T-cell (primary cell): ENCODE results near the gene CPSF4. TPM values are rescaled to one million over a fixed set of nuclear protein-coding genes. Genes with fewer than 3 reads are reported as not detected.

Experiments
- ATAC-seq, 4 experiments: fragments of 200-7000 bp in 3 of 4; fragments of 150-1000 bp in 1 of 4; cut with Tn5 transposase; replicated peaks in 1 of 4; 1 replicate in 3 of 4; 2 replicates in 1 of 4; pipeline ENCODE4 v1.10.0; 2021; ENCODE audit warnings: moderate library complexity in 3 of 4, mild to moderate bottlenecking in 2 of 4, moderate number of reproducible peaks in 1 of 4
- CTCF ChIA-PET, 2 donors: fragments of 300-600 bp; sonication (Branson Sonifier 250); formaldehyde crosslinking; loops; one replicate each; lab custom pipeline; 2022; ENCODE audit warnings: antibody characterized with exemption in 2 of 2; lab: Charles Lee
- POLR2A ChIA-PET, 2 donors: fragments of 300-600 bp; sonication (Branson Sonifier 250); formaldehyde crosslinking; loops; one replicate each; lab custom pipeline; 2022; ENCODE audit warnings: antibody characterized with exemption in 2 of 2; lab: Charles Lee
- DNase-seq, 35 experiments: peaks; one replicate each; pipeline versions ENCODE4 v3.0.0 to v3.0.0-alpha.2; 2013 to 2023
- H3K27ac ChIP-seq: one replicate; pipeline ENCODE4 v1.5.1; 2013; ENCODE audit warnings: low read length
- H3K27me3 ChIP-seq, 2 experiments: replicated peaks in 1 of 2; 1 replicate in 1 of 2; 2 replicates in 1 of 2; pipeline versions ENCODE4 v1.6.1 to v1.7.0; 2013; ENCODE audit warnings: low read length in 1 of 2, mixed read lengths in 1 of 2; ENCODE audit not compliant: control insufficient read depth in 2 of 2, insufficient read depth in 2 of 2; ENCODE audit errors: extremely low read depth in 1 of 2
- H3K36me3 ChIP-seq, 2 donors: 1 replicate in 1 of 2; 2 replicates in 1 of 2; pipeline versions ENCODE4 v1.6.1 to v1.7.0; 2013; ENCODE audit warnings: low read length in 1 of 2; ENCODE audit not compliant: control insufficient read depth in 2 of 2, insufficient read depth in 1 of 2; ENCODE audit errors: extremely low read depth in 1 of 2
- H3K4me1 ChIP-seq, 2 experiments: 1 replicate in 1 of 2; 2 replicates in 1 of 2; pipeline versions ENCODE4 v1.6.1 to v1.7.0; 2013; ENCODE audit warnings: low read length in 2 of 2, mixed read lengths in 1 of 2; ENCODE audit not compliant: insufficient read depth in 2 of 2, control insufficient read depth in 1 of 2; ENCODE audit errors: extremely low read depth in 1 of 2
- H3K4me3 ChIP-seq, 2 donors: 1 replicate in 1 of 2; 2 replicates in 1 of 2; pipeline versions ENCODE4 v1.5.1 to v1.7.0; 2013; ENCODE audit warnings: mild to moderate bottlenecking in 2 of 2, low read length in 1 of 2, moderate library complexity in 1 of 2; ENCODE audit not compliant: control insufficient read depth in 1 of 2; ENCODE audit errors: extremely low read depth in 1 of 2
- H3K9me3 ChIP-seq: 2 replicates; pipeline ENCODE4 v1.7.0; 2013
- H3K27ac Mint-ChIP-seq, 2 donors: one replicate each; pipeline ENCODE4 v1.8.0; 2020 to 2021; ENCODE audit warnings: mild to moderate bottlenecking in 2 of 2, mixed read lengths in 2 of 2
- H3K27me3 Mint-ChIP-seq, 2 donors: one replicate each; pipeline ENCODE4 v1.8.0; 2021 to 2022; ENCODE audit warnings: mixed read lengths in 2 of 2
- H3K36me3 Mint-ChIP-seq: one replicate; pipeline ENCODE4 v1.8.0; 2021; ENCODE audit warnings: mixed read lengths
- H3K4me1 Mint-ChIP-seq, 3 donors: one replicate each; pipeline ENCODE4 v1.8.0; 2020 to 2022; ENCODE audit warnings: mixed read lengths in 3 of 3, mild to moderate bottlenecking in 1 of 3
- H3K4me3 Mint-ChIP-seq, 3 donors: one replicate each; pipeline ENCODE4 v1.8.0; 2020 to 2022; ENCODE audit warnings: mild to moderate bottlenecking in 3 of 3, mixed read lengths in 3 of 3, moderate library complexity in 3 of 3
- H3K9me3 Mint-ChIP-seq, 3 donors: one replicate each; pipeline ENCODE4 v1.8.0; 2020 to 2022; ENCODE audit warnings: mixed read lengths in 3 of 3
- WGBS: methylation state at CpG from one replicate; pipeline ENCODE4 v1.1.5; 2013; ENCODE audit warnings: missing lambda C conversion rate; ENCODE audit not compliant: insufficient coverage; 5-methylcytosine and 5-hydroxymethylcytosine counted together
- total RNA-seq, 35 experiments: library from RNA in 6 of 35; stranded (reverse) in 6 of 35; fragments of 120-200 nt in 1 of 35; gene quantifications; one replicate each; pipeline versions ENCODE4 v1.2.1 to v1.2.4 and lab custom pipeline; 2013 to 2026

Gene CPSF4
- 10 to 100 TPM; 44.4 to 58.1 (median 52.3) TPM for total RNA-seq
- total RNA-seq (2013), result 30.6 TPM
- total RNA-seq (lab: John Stamatoyannopoulos, UW), result 23.4 to 73.7 (median 43.3) reads per million in 29 experiments

DNA sequence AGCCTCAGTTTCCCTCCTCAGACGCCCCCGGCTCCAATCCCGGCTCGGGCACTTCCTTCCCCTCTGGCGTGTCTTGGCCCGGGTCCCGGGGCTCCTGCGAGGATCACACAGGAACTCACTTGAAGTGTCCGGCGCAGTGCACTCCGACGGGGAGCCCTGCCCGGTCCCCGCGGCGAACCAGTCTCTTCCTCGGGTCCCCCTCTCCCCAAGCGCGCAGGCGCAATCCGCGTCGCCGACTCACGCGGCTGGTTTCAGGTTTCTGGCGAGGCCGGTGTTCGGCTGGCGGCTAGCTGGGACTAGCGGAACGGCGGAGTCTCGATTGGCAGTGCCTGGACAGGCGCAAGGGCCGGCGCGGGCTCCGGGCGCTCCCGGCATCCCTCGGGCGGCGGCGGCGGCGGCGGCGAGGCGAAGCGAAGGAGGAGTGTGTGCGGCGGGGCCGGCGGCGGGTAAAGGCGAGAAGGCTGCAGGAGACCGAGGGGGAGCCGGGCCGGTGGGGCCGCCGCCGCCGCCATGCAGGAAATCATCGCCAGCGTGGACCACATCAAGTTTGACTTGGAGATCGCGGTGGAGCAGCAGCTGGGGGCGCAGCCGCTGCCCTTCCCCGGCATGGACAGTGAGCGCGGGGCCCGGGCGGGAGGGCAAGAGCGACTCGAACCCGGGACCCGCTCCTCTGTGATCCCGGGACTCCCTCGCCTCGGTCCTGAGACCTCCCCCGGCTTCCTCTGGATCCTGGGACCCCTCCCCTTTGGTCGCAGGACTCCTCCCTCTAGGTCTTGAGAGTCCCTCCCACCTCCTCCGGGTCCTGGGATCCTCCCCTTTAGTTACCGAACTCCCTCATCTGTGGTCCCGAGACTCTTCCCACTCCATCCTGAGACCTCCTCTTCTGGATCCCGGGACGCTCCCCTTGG lies at the start of gene CPSF4, which contains the start of gene PTCD1:
Gene CPSF4 (plus strand): TSS at position 371 of the 908 bp plus-strand sequence. CDS start 140 bp downstream, at position 511.
Gene PTCD1 (minus strand): TSS at position 226 of the 908 bp plus-strand sequence. CDS start 3,556 bp downstream, outside the sequence.
- peak; percentile 84 to 94 (median 90) for ATAC-seq
- peaks cover 0 to 28% of the 10 kb centered on the region in 2 experiments for H3K4me1 ChIP-seq
- H3K36me3 Mint-ChIP-seq, result peaks cover 16% of the 10 kb centered on the region
- H3K27ac ChIP-seq, result peak within 1 kb of the TSS; percentile 85
- H3K27me3 Mint-ChIP-seq, result no peaks in the 10 kb centered on the region
- ChIA-PET CTCF (interaction anchor here in 1 of 2 donors (0.7 kb wide), 1 partner anchor 22 kb away, joined by 3 read pairs; no protein-coding TSS in a partner anchor), POLR2A (no interaction called here)
- DNase-seq, result peak; percentile 62 to 91 (median 77)
- peaks cover 32 to 40% (median 39%) of the 10 kb centered on the region in 3 donors for H3K4me1 Mint-ChIP-seq
- H3K9me3 Mint-ChIP-seq, result no peaks in the 10 kb centered on the region
- peak within 1 kb of the TSS; percentile 95 to 96 for H3K27ac Mint-ChIP-seq
- peak within 1 kb of the TSS; percentile 82 to 92 for H3K4me3 ChIP-seq
- H3K27me3 ChIP-seq, result no peaks in the 10 kb centered on the region
- WGBS, result under 1% methylated on average over 85 of the region's 89 CpGs
- peak within 1 kb of the TSS; percentile 91 to 100 (median 95) for H3K4me3 Mint-ChIP-seq
- H3K9me3 ChIP-seq, result no peaks in the 10 kb centered on the region
- H3K36me3 ChIP-seq, result peaks cover 0 to 14% of the 10 kb centered on the region in 2 donors

DNA sequence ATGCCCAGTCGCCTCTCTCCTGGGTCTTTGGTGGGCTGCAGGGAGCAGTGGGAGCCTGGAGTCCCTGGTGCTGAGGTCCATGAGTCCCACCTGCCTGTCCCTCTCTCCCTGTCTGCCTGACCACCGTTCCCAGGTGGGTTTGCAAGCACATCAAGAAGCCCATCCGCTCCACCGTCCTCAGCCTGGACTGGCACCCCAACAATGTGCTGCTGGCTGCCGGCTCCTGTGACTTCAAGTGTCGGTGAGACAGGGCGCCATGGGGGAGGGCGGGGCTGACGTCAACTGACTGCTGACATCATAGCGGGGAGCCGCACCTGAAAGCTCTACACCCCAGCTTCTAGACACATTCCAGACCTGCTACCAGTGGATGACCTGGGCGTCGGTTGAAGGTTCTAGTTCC lies 49.0 kb upstream of the CPSF4 start:
- no peak overlapping the region for H3K27ac ChIP-seq
- Mint-ChIP-seq H3K27me3 (no peaks in the 10 kb centered on the region), H3K36me3 (peaks cover 7% of the 10 kb centered on the region), H3K9me3 (no peaks in the 10 kb centered on the region), H3K4me3 (no peak overlapping the region), H3K27ac (no peak overlapping the region), H3K4me1 (peaks cover 12 to 32% (median 23%) of the 10 kb centered on the region in 3 donors)
- no peaks in the 10 kb centered on the region for H3K27me3 ChIP-seq
- DNase-seq (no peak), ATAC-seq (no peak)
- H3K9me3 ChIP-seq, result no peaks in the 10 kb centered on the region
- ChIA-PET POLR2A (no interaction called here), CTCF (interaction anchor here in 1 of 2 donors (0.6 kb wide), 1 partner anchor 345 kb away, joined by 3 read pairs; no protein-coding TSS in a partner anchor)
- 97% methylated on average over 12 of the region's 13 CpGs for WGBS
- H3K36me3 ChIP-seq, result peaks cover 32 to 82% of the 10 kb centered on the region in 2 donors
- H3K4me1 ChIP-seq, result peaks cover 8 to 44% of the 10 kb centered on the region in 2 experiments
- H3K4me3 ChIP-seq, result no peak overlapping the region

DNA sequence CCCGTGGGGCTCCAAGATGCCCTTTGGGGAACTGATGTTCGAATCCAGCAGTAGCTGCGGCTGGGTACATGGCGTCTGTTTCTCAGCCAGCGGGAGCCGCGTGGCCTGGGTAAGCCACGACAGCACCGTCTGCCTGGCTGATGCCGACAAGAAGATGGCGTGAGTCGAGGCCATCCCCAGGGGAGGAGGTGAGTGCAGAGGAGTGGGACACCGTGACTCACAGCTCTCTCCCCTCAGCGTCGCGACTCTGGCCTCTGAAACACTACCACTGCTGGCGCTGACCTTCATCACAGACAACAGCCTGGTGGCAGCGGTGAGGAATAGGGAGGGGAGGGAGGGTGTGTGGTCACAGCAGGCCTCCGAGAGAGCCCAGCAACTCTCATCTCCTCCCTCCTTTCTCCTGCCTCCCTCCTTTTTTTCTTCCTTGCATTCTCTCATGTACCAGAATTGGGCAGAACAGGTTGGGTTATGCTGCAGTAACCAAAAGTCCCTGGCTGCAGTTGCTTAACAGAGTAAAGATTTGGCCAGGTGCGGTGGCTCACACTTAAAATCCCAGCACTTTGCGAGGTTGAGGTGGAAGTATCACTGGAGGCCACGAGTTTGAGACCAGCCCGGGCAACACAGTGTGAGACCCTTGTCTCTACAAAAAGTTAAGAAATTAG lies 47.7 kb upstream of the CPSF4 start:
- Mint-ChIP-seq H3K9me3 (no peaks in the 10 kb centered on the region), H3K36me3 (peaks cover 11% of the 10 kb centered on the region), H3K4me3 (no peak overlapping the region), H3K4me1 (peaks cover 12 to 27% (median 25%) of the 10 kb centered on the region in 3 donors), H3K27me3 (no peaks in the 10 kb centered on the region), H3K27ac (no peak overlapping the region)
- H3K4me3 ChIP-seq, result no peak overlapping the region
- no peaks in the 10 kb centered on the region for H3K27me3 ChIP-seq
- 99% methylated on average over 9 of the region's 23 CpGs for WGBS
- peaks cover 8 to 33% of the 10 kb centered on the region in 2 experiments for H3K4me1 ChIP-seq
- ChIA-PET CTCF (interaction anchor here in 1 of 2 donors (0.7 kb wide), 1 partner anchor 10 kb away, joined by 4 read pairs; no protein-coding TSS in a partner anchor), POLR2A (interaction anchor here in 1 of 2 donors (0.7 kb wide), 1 partner anchor 8 kb away, joined by 3 read pairs; no protein-coding TSS in a partner anchor)
- peaks cover 27 to 86% of the 10 kb centered on the region in 2 donors for H3K36me3 ChIP-seq
- H3K27ac ChIP-seq, result no peak overlapping the region
- no peaks in the 10 kb centered on the region for H3K9me3 ChIP-seq
- DNase-seq (no peak), ATAC-seq (no peak)

GRCh38 chr7:99392046-99392445 lies 46.7 kb upstream of the CPSF4 start:
- peak overlapping the region; percentile 52 to 72 for H3K27ac Mint-ChIP-seq
- WGBS, result 71% methylated on average over 5 of the region's 8 CpGs

GRCh38 chr7:99392659-99393354 lies 45.9 kb upstream of the CPSF4 start:
- H3K9me3 Mint-ChIP-seq, result no peaks in the 10 kb centered on the region
- Histone ChIP-seq H3K9me3 (no peaks in the 10 kb centered on the region), H3K4me1 (peaks cover 8 to 29% of the 10 kb centered on the region in 2 experiments), H3K27ac (peak overlapping the region; percentile 48), H3K27me3 (no peaks in the 10 kb centered on the region), H3K4me3 (peak overlapping the region; percentile 46 to 52), H3K36me3 (peaks cover 28 to 85% of the 10 kb centered on the region in 2 donors)
- ATAC-seq (peak; percentile 92 to 96 (median 92)), DNase-seq (peak; percentile 71 to 89 (median 82))
- peak overlapping the region; percentile 88 to 91 for H3K27ac Mint-ChIP-seq
- H3K4me1 Mint-ChIP-seq, result peaks cover 13 to 27% (median 26%) of the 10 kb centered on the region in 3 donors
- WGBS, result 38% methylated on average over 68 of the region's 68 CpGs
- ChIA-PET POLR2A (interaction anchor here (0.6 to 2.1 kb wide), 5 partner anchors 12 to 18 kb away, joined by 3 to 9 read pairs (median 3); partner anchors contain the start of genes BUD31 (in 1 of the 2) and PDAP1 (in 1 of the 2)), CTCF (interaction anchor here in 1 of 2 donors (0.6 to 1.0 kb wide), 3 partner anchors 12 to 1123 kb away, joined by 3 to 4 read pairs (median 3); partner anchors contain the start of genes BUD31 and PDAP1)
- peaks cover 16% of the 10 kb centered on the region for H3K36me3 Mint-ChIP-seq
- peak overlapping the region; percentile 77 to 81 (median 79) for H3K4me3 Mint-ChIP-seq
- no peaks in the 10 kb centered on the region for H3K27me3 Mint-ChIP-seq

More at GRCh38 chr7:99392046-99392445, 46.7 kb upstream of the CPSF4 start:
- ATAC-seq (no peak), DNase-seq (no peak)
- Histone ChIP-seq H3K36me3 (peaks cover 28 to 84% of the 10 kb centered on the region in 2 donors), H3K4me1 (peaks cover 8 to 29% of the 10 kb centered on the region in 2 experiments), H3K27me3 (no peaks in the 10 kb centered on the region), H3K9me3 (no peaks in the 10 kb centered on the region), H3K4me3 (no peak overlapping the region), H3K27ac (no peak overlapping the region)
- H3K9me3 Mint-ChIP-seq, result no peaks in the 10 kb centered on the region
- H3K4me1 Mint-ChIP-seq, result peaks cover 12 to 25% (median 25%) of the 10 kb centered on the region in 3 donors
- H3K4me3 Mint-ChIP-seq, result peak overlapping the region; percentile 13 to 77 (median 41)
- ChIA-PET POLR2A (interaction anchor here (0.7 to 1.1 kb wide), 3 partner anchors 9 to 1364 kb away, joined by 3 to 6 read pairs (median 5); no protein-coding TSS in a partner anchor), CTCF (interaction anchor here in 1 of 2 donors (0.6 kb wide), 1 partner anchor 194 kb away, joined by 3 read pairs; no protein-coding TSS in a partner anchor)
- no peaks in the 10 kb centered on the region for H3K27me3 Mint-ChIP-seq
- peaks cover 13% of the 10 kb centered on the region for H3K36me3 Mint-ChIP-seq
